Stimulated activated CD4-positive, alpha-beta T cell treated with anti-CD3 and anti-CD28 coated beads, Interleukin-1b, Interleukin-23, amount 100 ng/mL, for 24 hours (primary cell): ENCODE data around the gene MDN1.
"Not testable (repeated sequence)": the region's sequence is repeated elsewhere in the genome, so short reads cannot be mapped to it uniquely, and the experiment has no call there.

Source experiments
- DNase-seq, 4 experiments: peaks; one replicate each; pipeline ENCODE4 v3.0.0-alpha.2; 2020; ENCODE audit warnings: low read depth in 4 of 4, low spot score in 1 of 4

Gene MDN1

GRCh38 chr6:89776583-89777233 is 42.9 kb downstream of the MDN1 start:
- DNase-seq: no peak

GRCh38 chr6:89775150-89775549 is 44.4 kb downstream of the MDN1 start:
- DNase-seq: no peak

- no peak for DNase-seq
Measured at GRCh38 chr6:89769572-89769971, 50.0 kb downstream of the MDN1 start.

GRCh38 chr6:89768324-89768723 is 51.3 kb downstream of the MDN1 start:
- DNase-seq: no peak

- DNase-seq: no peak
Measured at GRCh38 chr6:89763550-89763949, 56.0 kb downstream of the MDN1 start.

GRCh38 chr6:89758830-89759229 is 60.8 kb downstream of the MDN1 start:
- DNase-seq: no peak

- DNase-seq: no peak
Measured at GRCh38 chr6:89750338-89750737, 69.3 kb downstream of the MDN1 start.

- no peak for DNase-seq
Measured at GRCh38 chr6:89749918-89750317, 69.7 kb downstream of the MDN1 start.

GRCh38 chr6:89745716-89746115 is 73.9 kb downstream of the MDN1 start:
- no peak for DNase-seq

GRCh38 chr6:89745096-89745495 is 74.5 kb downstream of the MDN1 start:
- DNase-seq: no peak

GRCh38 chr6:89736893-89737292 is 82.7 kb downstream of the MDN1 start:
- DNase-seq: no peak

GRCh38 chr6:89734526-89734925 is 85.1 kb downstream of the MDN1 start:
- DNase-seq: no peak

- DNase-seq: no peak
Measured at GRCh38 chr6:89731924-89732567, 87.5 kb downstream of the MDN1 start.

- not testable (repeated sequence) for DNase-seq
Measured at GRCh38 chr6:89731262-89731661, 88.3 kb downstream of the MDN1 start.

GRCh38 chr6:89729818-89730217 is 89.8 kb downstream of the MDN1 start:
- DNase-seq: no peak

GRCh38 chr6:89727501-89727900 is 92.1 kb downstream of the MDN1 start:
- DNase-seq: no peak

- DNase-seq: no peak
Measured at GRCh38 chr6:89724981-89725380, 94.6 kb downstream of the MDN1 start.

GRCh38 chr6:89723046-89723445 is 96.5 kb downstream of the MDN1 start:
- DNase-seq: no peak

- no peak for DNase-seq
Measured at GRCh38 chr6:89716532-89716931, 103.1 kb downstream of the MDN1 start.

- no peak for DNase-seq
Measured at GRCh38 chr6:89711801-89712200, 107.8 kb downstream of the MDN1 start.

GRCh38 chr6:89708316-89708715 is 111.3 kb downstream of the MDN1 start:
- DNase-seq: no peak

- DNase-seq: no peak
Measured at GRCh38 chr6:89707766-89708165, 111.8 kb downstream of the MDN1 start.

- DNase-seq: no peak
Measured at GRCh38 chr6:89706121-89706520, 113.5 kb downstream of the MDN1 start.
